ENCODE measurements around the gene TFDP1.
"Not testable (repeated sequence)": the region's sequence is repeated elsewhere in the genome, so short reads cannot be mapped to it uniquely, and the experiment has no call there.

TFDP1 gene

DNA sequence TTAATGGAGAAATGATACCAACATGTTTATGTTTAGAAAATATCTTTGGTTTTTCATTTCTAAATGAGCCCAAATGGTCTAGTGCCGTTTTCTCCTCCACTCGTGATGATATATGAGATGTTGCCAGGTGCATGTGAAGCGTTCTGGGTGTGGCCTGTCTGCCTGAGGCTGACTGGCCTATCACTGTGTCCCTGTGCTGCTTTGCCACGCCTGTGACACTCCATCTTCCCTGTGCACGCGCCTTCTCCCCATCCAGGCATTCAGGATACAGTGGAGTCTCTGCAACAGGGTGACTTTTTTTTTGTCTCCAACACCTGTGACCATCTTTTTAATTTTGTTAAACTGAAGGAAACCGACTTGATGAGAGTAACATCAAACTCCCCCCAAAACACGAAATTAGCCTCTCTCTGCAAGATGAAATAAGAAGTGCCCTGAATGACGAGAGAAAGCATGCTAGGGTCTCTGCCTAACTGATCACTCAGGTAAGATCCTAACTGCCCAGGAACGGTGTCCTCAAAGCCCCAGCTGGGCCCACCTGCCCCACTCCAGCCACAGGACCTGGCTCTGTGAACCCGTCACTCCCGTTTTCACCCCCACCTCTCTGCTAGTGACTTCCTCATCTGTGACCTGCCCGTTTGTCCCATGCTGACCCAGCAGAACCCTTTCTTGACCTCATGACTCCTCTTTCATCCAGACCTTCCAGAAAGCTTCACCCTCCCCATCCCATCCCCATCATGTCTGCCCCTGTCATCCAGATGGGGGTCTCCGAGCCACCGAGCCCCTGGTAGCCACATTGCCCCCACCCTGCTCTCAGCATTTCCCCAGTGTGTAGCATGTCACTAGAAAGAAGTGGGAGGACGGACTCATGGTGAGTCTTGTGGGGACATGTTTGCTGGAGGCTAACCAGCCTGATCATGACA lies 33.2 kb upstream of the TFDP1 start:
- DNase-seq, result no peak

DNA sequence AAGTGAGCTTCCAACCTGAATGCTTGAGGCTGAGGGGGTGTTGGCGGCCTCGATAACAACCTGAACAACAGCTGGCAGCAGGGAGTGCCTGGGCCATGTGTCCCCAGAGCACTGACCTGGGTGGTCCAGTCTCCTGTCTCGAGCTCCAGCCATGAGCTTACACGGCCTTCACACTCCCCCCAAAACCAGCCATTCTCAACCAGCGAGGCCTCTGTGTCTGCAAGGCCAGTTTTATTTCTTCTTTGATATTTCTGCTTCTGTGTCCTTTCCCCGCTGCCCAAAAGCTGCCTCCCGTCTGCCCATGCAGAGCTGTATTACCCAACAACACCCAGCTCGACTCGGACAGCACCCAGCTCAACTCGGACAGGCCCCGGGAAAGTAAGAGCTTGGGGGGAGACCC lies 32.5 kb upstream of the TFDP1 start:
- no peak for DNase-seq

- no peak for DNase-seq
These were observed 31.6 kb upstream of the TFDP1 start for GRCh38 chr13:113552786-113553434.

DNA sequence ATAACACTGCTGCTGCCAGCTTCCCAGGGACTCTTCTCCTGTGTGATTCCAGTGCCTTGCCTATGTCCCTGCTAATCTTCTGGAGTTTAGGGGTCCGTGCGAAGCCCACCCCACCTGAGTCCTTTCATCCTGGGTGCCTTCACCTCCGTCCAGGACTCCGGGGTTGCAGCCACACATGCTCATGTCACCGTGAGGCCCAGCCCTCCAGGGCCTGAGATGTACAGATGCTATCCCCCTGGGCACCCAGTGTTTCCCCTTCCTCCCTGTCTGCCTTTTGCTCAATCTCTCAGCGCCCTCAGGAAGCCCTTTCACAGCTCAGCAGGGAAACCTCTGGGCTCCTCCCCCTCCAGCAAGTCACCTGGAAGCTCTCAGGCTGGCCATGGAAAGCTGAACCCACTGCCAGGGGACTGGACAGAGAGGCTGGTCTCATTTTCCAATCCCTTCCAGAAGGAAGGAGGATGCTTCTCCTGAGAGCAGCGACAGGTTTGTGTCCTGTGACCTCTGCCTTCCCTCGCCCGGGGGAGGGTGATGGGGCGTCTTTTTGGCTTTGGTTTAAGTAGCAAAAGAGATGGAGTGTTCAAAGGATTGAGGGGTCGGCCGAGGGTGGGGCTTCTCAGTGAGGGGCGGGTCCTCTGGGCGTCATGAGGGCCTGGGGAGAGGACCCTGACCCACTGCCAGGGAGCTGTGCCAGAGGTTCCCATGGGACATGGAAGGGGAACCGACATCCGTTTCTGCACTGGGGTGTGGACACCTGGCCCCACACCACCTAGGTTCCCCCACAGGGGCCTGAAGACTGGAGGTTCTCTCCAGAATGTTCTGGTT lies 30.8 kb upstream of the TFDP1 start:
- DNase-seq, result no peak

DNA sequence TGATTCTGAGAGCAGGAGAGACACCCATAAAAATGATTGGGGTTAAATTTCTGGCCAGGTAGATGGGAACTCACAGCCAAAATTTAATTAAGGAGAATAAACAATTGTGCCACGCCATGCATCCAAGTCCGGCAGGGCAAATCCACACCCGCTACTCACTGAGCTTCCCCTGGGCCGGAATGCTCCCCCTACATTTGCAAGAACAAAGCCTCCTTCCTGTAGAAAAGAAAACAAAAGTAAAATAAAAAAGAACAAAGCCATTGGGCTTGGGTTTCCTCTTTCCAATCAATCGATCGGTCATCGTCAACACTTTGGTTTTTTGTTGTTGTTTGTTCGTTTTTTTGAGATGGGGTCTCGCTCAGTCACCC lies 30.2 kb upstream of the TFDP1 start:
- DNase-seq, result no peak

GRCh38 chr13:113555141-113555540 lies 29.4 kb upstream of the TFDP1 start:
- no peak for DNase-seq

DNA sequence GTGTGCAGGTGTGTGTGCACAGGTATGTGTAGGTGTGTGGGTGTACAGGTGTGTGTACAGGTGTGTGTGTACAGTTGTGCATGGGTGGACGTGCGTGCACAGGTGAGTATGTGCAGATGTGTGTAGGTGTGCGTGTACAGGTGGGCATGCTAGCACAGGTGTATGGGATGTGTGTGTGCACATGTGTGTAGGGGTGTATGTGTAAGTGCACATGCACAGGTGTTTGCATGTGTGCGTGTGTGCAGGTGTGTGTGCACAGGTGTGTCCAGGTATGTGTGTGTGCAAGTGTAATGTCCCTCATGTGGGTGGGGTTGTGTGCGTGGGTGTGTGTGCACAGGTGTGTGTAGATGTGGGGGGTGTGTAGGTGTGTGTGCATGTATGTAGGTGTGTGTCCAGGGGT lies 27.5 kb upstream of the TFDP1 start:
- no peak for DNase-seq

- DNase-seq, result no peak
These were observed 26.1 kb upstream of the TFDP1 start for GRCh38 chr13:113558461-113558860.

DNA sequence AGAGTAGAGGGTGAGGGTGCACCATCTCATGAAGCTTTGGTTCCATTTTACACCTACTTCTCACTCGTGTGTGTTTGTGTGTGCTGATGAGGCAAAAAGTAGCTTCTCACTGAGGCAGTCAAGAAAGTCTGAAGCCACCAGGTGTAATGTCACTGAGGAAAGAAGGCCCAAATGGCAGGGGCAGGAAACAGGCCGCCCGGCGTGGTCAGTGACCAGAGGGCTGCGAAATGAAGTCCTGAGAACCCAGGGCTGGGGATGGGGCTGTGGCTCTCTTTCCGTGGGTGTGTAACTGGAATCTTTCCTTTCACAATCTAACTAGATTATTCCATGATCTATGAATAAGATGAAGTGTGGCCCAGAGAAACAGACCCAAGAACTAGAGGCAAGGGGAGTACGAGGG lies 25.5 kb upstream of the TFDP1 start:
- no peak for DNase-seq

DNA sequence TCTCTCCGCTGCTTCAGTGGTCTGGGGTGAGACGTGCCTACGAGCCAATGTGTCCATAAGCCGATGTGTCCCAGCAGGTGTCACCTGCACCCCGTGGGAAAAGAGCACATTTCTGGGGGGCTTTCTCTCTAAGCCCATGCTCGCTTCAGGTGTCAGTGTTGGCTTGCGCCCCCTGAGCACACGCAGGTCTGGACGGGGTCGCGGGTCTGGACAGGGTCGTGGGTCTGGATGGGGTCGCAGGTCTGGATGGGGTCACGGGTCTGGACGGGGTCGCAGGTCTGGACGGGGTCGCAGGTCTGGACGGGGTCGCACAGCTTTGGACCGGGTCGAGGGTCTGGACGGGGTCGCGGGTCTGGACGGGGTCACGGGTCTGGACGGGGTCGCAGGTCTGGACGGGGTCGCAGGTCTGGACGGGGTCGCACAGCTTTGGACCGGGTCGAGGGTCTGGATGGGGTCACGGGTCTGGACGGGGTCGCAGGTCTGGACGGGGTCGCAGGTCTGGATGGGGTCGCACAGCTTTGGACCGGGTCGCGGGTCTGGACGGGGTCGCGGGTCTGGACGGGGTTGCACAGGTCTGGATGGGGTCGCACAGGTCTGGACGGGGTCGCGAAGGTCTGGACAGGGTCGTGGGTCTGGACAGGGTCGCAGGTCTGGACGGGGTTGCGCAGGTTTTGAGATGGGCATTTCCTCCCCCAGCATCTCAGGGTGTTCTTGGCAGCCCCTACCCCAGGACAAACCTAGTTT lies 24.5 kb upstream of the TFDP1 start:
- no peak for DNase-seq

GRCh38 chr13:113560645-113561416 lies 23.7 kb upstream of the TFDP1 start:
- no peak for DNase-seq

DNA sequence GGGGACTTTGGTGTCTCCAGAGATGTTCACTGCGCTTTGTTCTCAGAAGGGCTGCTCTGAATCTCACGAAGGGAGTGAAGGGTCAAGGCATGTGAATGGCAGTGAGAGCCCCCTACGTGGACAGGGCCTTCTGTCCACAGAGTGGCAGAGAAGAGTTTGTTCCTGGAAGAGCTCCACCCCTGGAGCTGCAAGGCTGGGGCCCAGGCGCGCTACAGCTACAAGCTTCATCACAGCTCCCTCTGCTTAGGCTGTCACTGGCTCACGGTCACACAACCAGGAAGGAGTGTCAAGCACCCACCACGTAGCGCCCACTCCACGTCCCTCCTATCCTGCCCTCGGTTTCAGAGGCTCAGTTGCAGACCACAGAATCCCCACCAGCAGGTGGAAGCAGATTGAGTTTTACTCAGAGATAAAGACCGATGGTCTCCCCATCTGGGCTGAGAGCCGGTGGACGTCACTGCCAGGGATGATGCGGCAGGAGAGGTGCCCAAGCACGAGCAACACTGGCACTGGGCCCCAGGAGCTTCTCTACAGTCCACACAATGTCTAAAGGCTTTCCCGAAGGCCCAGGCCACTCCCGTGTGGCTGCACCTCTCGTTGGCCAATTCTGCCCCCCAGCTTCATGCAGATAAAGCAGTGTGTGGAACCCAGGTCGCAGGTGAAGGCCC lies 23.0 kb upstream of the TFDP1 start:
- no peak for DNase-seq

- DNase-seq, result peak in 1 of 2 experiments; percentile 0
These were observed 22.3 kb upstream of the TFDP1 start for GRCh38 chr13:113562085-113562749.

- DNase-seq, result no peak
These were observed 21.7 kb upstream of the TFDP1 start for GRCh38 chr13:113562844-113563243.

- DNase-seq, result not testable (repeated sequence)
These were observed 21.0 kb upstream of the TFDP1 start for GRCh38 chr13:113563511-113563910.

DNA sequence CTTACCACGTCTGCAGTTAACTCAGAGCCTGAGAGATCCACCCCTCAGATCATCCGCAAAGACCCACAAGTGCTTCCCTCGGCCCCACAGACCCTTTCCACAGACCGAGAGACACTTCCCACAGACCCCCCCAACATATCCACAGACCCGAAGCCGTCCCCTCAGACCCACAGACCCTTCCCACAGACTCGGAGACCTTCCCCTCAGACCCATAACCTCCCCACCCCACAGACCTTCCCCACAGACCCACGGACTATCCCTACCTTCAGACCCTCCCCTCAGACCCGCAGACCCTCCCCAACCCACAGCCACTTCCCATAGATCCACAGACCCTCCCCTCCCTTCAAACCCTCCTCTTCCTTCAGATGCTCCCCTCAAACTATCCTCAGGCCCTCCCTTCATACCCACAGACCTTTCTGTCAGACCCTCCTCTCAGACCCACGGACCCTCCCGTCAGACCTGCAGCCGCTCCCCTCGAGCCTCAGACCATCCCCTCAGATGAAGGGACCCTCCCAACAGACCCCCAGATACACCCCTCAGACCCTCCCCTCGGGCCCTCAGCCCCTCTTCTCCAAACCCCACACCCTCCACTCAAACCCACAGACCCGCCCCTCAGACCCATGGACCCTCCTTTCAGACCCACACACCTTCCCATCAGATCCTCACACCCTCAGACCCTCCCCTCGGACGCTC lies 20.1 kb upstream of the TFDP1 start:
- no peak for DNase-seq

DNA sequence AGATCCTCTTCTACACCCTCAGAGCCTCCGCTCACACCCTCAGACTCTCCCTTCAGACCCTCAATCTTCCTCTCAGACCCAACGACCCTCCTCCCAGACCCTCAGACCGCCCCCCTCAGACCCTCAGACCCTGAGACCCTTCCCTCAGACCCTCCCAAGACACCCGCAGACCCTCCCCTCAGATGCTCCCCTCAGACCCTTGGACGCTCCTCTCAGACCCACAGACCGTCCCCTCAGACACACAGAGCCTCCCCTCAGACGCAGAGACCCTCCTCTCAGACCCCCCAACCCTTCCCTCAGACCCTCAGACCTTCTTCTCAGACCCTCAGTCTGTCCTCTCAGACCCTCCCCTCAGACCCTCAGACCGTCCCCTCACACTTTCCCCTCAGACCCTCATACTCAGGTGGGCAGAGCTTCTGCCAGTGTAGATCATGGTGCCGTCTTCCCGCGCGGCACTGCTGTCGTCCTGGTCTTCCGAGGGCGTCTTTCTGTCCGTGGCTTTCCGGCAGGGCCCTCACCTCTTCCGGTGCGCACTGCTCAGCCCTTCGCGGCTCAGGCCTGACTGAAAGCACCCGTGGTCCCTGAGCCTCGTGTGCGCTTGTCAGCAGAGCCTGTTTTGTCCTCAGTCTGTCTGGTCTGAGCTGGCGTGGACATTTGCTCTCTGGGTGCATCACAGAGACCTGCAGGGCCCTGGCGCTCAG lies 18.9 kb upstream of the TFDP1 start:
- DNase-seq, result no peak

DNA sequence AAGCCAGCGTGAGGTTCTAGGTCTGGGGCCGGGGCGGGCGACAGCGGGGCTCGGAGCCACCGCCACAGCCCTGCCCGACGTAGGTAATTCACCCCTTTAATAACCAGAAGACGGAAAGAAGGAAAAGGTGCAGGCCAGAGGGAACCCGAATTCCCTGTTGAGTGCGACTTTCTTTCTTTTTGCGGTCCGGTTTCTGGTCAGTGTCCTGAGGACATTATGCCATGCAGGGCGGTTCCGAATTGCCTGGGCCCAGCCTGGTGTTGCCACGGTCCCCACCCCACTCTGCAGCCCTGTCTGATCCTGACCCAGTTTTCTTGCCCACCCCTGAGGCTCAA lies 18.4 kb upstream of the TFDP1 start:
- no peak for DNase-seq

DNA sequence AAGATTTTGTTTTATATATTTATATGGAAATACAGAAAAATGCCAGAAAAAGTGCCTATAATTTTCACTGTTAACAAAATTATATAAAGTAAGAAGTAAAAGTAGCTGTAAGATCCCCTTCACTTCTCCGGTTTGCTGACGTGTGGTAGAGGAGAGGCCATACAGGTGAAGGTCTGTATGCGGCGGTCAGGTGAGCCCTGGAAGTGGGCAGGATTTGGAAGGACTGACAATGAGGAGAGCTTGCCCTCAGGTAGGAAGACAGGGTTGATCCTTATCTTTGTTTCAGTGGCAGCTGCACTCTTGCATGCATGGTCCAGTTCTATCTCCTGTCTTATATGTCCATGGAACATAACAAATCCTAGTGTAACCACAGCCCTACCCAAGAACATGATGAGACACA lies 16.9 kb upstream of the TFDP1 start:
- DNase-seq, result no peak

GRCh38 chr13:113573065-113573464 lies 11.5 kb upstream of the TFDP1 start:
- DNase-seq, result no peak
